LoVo (cell line): ENCODE results near the gene GPALPP1.
A peak's percentile ranks its signal among the peaks of the same experiment; 100 is the strongest.
"Not testable (repeated sequence)": the region's sequence is repeated elsewhere in the genome, so short reads cannot be mapped to it uniquely, and the experiment has no call there.

ENCODE experiments used
- DNase-seq: peaks from one replicate; pipeline ENCODE4 v3.0.0-alpha.2; 2016; ENCODE audit warnings: low spot score

Gene GPALPP1, protein sequence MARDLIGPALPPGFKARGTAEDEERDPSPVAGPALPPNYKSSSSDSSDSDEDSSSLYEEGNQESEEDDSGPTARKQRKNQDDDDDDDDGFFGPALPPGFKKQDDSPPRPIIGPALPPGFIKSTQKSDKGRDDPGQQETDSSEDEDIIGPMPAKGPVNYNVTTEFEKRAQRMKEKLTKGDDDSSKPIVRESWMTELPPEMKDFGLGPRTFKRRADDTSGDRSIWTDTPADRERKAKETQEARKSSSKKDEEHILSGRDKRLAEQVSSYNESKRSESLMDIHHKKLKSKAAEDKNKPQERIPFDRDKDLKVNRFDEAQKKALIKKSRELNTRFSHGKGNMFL

DNA sequence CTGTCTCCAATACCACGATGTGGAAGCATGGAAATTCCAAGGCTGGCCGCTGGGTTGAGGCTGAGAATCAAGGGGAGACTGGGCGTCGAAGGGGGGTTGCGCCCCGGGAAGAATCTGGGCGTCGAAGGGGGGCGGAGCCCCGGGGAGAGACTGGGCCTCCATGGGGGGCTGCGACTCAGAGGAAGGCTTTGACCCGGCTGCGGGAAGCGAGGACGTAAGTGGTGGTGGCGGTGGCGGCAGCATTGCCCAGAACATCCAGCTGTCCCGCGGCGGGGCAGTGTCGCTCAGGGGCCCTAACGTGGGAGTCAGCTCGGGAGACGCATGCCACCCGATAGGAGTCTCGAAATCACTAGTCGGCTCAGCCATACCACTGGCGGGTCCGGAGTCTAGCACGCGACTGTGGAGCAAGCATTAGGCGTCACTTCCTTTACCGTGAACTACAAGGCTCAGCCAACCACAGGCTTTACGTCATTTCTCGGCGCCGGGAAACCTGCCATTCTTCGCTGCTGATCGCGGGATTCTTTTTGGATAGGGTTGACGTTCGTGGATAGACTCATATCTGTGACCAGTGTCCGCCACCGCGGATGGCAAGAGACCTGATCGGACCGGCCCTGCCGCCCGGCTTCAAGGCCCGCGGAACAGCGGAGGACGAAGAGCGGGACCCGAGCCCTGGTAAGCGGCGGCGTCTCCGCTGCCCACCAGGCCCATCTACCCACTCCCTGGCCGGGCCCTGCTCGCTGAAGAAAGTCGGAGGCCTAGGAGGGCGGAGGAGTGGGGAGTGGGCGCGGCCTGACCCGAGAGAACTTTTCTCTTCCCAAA, at the start of gene GPALPP1, which contains the start of gene NUFIP1:
TSS of gene GPALPP1 (plus strand) at position 468 of the 819 bp plus-strand sequence. CDS start at position 585, 117 bp downstream.
TSS of gene NUFIP1 (minus strand) at position 401 of the 819 bp plus-strand sequence. CDS start at position 366, 35 bp downstream.
- peak; percentile 93 for DNase-seq

DNA sequence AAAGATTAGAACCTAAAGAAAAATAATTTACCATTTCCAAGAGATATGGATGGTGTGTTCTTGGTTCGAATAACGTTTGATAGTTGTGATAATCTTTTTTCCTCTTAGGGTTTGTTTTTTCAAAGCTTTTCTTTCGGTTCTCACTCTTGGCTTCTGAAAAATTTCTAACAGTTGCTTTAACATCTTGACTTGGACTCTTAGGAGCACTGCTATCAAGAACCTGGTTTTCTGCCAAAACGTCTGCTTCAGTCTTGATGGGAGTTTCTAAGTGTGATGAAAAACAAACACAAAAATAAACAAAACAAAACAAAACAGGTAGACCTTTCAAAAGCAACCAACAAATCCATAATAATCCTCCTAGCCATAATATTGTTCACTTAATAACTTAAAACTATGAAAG, 45.9 kb upstream of the GPALPP1 start:
- DNase-seq: not testable (repeated sequence)

DNA sequence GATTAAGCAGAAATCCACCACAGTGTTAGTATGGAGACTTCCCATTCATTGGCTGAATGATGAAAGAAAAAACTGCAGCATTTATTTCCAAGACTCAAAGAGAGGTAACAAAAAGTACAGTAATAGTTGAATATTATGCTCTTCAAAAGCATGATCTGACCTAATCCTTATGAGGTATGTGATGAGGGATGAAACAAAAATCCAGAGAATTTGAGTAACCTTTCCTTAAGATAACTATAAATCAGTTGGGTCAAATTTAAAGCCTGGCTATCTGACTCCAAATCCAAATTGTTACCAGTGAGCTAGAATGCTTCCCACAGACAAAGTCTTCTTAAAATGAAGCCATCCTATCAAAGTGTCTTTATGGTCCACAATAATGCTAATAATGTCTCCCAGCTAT, 38.2 kb upstream of the GPALPP1 start:
- no peak for DNase-seq

- no peak for DNase-seq
Measured at GRCh38 chr13:44952671-44953070, 36.7 kb upstream of the GPALPP1 start.

GRCh38 chr13:44954224-44954623, 35.1 kb upstream of the GPALPP1 start:
- DNase-seq: no peak

DNA sequence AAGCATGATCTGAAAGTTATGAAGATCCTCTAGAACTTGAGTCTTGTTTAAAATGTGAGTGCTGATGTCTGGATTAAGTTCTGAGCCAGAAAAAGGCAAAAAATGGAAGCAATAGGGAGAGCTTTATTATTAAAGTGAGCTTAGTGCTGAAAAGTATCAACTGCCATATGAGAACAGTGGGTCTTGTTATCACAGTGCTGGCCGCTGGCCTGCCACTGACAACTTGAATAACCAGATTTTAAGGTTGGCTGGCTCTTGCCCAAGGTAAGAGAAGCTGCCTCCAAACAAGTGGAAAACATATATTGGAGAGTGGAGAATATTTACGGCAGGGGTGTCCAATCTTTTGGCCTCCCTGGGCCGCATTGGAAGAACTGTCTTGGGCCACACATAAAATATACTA, 33.9 kb upstream of the GPALPP1 start:
- no peak for DNase-seq

DNA sequence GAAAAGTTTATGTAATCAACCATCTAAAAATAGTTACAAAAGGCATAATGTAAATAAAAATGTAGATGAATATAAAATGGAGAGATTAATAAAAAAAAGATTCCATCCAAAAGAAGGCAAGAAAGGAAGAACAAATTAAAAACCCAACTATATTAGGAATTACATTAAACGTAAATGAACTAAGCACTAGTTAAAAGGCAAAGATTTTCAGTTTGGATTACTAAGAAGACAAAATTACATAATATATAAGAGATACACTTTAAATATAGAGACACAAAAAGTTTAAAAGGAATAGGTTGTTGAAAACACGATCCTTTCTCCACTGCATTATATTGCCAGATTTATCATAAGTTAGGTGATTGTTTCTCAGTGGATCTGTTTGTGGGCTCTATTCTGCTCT, 27.3 kb upstream of the GPALPP1 start:
- DNase-seq: no peak

- no peak for DNase-seq
Measured at GRCh38 chr13:44967704-44968433, 21.5 kb upstream of the GPALPP1 start.

GRCh38 chr13:44968434-44968815, 20.9 kb upstream of the GPALPP1 start:
- no peak for DNase-seq

- peak; percentile 57 for DNase-seq
Measured at GRCh38 chr13:44969551-44970484, 19.5 kb upstream of the GPALPP1 start.

DNA sequence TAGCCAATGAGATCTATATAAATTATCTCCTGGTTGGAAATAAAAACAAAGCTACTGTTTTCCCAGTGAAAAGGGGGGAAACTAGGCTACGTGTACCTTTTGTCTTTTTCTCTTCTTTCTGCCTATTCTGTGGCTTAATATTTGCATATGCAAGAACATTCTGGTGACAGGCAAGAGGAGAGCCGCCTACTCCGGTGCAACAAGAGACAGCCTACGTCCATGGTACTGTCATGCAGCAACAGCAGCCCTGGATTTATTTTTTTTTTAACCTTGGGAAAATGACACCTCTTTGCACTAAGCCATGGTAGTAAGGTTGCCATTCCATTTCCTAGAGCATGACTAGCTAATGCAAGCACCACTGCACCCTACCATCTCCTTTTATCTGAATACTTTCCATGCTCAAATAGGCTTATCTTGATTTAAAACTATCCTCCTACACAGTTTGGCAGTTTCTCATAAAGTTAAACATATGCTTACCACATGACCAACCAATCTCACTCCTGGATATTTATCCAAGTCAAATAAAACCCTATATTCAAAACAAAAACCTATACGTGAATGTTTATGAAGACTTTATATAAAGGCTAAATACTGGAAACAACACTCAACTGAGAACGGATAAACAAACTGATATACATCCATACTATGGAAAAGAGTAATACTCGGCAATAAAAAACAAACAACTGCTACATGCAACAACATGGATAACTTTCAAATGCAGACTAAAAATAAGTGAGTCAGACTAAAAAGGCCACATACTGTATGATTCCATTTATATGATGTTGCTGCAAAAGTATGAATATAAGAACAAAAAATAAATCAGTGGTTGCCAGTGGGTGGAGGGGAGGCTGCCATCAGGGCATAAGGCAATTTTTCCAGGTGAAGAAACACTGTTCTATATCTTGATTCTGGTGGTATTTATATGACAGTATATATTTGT, 17.4 kb upstream of the GPALPP1 start:
- DNase-seq: no peak

GRCh38 chr13:44972956-44973581, 16.3 kb upstream of the GPALPP1 start:
- peak; percentile 42 for DNase-seq

- DNase-seq: no peak
Measured at GRCh38 chr13:44974056-44974793, 15.1 kb upstream of the GPALPP1 start.

- DNase-seq: no peak
Measured at GRCh38 chr13:44976196-44976595, 13.1 kb upstream of the GPALPP1 start.

DNA sequence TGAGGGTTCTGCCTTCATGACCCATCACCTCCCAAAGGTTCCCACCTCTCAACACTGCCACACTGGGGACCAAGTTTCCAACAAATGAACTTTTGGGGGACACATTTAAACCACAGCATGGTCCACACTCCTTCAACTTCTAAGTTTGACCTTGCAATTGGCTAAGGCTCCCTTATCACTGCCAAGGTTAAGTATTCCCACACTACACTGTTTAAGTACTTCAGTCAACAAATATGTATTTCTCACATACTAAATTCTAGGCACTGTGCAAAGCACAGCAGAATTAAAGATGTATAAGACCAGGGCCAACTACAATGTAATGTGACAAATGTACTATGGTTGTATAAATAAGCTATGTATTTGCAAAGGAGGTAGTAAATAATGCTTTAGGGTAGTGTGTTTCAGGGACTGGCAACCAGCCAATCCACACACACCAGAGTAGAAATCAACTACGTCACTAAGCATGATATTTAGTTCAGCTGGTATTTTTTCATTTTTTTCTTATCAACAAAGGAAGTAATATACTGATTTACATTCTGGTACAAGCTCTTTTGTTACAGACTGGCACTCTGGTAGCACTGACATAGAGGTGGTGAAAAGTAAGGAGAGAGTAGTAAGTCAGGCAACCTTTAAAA, 12.3 kb upstream of the GPALPP1 start:
- no peak for DNase-seq

DNA sequence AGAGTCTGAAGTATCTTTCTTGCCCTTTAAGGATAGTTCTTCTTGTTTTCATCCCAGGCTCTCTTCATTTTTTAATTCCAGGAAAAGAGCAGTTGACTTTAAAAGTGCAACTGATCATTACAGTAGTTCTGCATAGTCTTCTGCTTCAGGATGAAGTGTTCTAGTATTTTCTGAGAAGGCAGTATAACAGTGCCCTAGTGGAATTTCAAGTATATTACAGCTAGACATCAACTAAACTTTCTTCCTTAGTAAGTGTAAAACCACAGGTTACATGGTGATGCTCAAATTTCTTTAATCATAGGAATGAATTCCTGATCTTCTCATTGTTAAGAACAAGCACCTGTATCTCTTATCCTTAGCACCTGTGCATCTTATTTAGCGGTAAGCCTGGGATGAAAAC, 11.0 kb upstream of the GPALPP1 start:
- DNase-seq: no peak

GRCh38 chr13:44989941-44990340, 603 bp downstream of the GPALPP1 start:
- no peak for DNase-seq

GRCh38 chr13:45003417-45003816, 14.1 kb downstream of the GPALPP1 start:
- DNase-seq: no peak

DNA sequence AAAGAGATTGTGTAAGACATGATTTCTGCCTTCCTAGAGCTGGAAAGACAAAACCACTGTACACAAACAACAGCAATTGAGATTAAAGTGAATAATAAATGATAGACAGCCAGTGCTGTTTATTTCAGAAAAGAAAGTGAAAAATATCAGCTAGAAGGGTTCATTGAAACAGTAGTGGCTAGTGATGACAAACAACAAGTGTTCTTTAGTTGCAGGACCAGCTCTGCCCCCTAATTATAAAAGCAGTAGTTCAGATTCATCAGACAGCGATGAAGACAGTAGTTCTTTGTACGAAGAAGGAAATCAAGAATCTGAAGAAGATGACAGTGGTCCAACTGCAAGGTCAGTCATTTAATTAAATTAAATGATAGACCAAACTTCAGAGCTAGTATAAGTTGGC, 14.8 kb downstream of the GPALPP1 start:
- no peak for DNase-seq
